ENCODE data around the gene MYH7. TPM values are rescaled to one million over a fixed set of nuclear protein-coding genes. Genes with fewer than 3 reads are reported as not detected.
A peak's percentile ranks its signal among the peaks of the same experiment; 100 is the strongest.

The MYH7 gene
- total RNA-seq, 1 donor from 2014 or later, result not detected

DNA sequence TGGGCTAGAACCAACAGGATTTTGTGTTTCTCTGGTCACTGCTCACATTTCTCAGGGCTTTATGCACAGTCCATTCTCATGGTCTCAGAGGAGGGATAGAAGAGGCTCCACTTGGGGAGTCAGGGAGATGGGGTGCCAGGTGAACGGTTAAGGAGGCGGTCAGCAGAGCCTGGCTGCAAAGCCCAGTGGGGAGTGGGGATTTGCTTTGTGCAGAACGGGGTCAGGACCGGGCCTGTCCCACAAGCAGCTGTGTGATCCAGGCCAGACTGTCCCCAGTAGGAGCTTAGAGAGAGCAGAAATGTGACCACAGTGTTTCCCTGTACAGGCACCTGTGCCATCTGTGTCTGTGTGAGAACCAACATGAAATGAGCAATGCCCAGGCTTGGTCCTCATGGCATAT is 54.5 kb downstream of the MYH7 start:
- TF ChIP-seq, protein P1, sequence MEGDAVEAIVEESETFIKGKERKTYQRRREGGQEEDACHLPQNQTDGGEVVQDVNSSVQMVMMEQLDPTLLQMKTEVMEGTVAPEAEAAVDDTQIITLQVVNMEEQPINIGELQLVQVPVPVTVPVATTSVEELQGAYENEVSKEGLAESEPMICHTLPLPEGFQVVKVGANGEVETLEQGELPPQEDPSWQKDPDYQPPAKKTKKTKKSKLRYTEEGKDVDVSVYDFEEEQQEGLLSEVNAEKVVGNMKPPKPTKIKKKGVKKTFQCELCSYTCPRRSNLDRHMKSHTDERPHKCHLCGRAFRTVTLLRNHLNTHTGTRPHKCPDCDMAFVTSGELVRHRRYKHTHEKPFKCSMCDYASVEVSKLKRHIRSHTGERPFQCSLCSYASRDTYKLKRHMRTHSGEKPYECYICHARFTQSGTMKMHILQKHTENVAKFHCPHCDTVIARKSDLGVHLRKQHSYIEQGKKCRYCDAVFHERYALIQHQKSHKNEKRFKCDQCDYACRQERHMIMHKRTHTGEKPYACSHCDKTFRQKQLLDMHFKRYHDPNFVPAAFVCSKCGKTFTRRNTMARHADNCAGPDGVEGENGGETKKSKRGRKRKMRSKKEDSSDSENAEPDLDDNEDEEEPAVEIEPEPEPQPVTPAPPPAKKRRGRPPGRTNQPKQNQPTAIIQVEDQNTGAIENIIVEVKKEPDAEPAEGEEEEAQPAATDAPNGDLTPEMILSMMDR (conservative IDR thresholded peaks at IDR 0.05; ENCODE audit: low read depth, low read length), result no peak
- no peak for DNase-seq (ENCODE audit: low read depth)
- no peak overlapping the region for H3K4me3 ChIP-seq (ENCODE audit: low read depth, low read length)

DNA sequence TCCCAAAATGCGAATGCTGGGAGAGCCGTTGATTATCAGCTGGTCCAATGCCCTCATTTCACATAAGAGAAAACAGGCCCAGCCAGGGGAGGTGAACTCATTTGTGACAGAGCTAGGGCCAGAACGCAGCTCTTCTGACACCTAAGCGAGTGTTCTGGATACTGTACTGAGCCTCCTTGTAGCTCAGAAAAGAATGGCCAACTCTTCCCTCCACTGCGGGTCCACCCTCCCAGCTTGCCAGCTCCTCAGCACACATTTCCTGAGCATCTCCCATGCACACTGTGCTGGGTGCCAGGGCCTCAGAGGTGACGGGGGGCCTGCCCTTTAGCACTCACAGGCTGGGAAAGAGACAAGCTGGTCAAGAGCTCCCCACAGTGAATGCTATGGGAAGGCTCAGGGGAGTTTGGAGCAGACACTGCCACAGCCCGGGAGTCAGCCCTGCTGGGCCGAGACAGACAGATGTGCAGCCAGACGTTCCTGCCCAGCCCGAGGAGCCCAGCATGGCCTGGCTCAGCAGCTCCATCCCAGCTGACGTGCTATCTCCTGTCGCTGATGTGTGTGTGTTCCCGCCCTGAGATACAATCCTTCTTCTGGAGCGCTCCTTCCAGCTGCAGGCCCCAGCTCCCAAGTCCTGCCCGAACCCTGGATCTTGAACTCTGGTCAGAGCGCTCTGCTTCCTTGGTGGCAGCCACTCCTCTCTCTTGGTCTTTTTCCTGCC is 55.1 kb downstream of the MYH7 start:
- no peak overlapping the region for H3K4me3 ChIP-seq (ENCODE audit: low read depth, low read length)
- DNase-seq (ENCODE audit: low read depth), result no peak
- TF ChIP-seq, protein P1 (conservative IDR thresholded peaks at IDR 0.05; ENCODE audit: low read depth, low read length), result no peak

DNA sequence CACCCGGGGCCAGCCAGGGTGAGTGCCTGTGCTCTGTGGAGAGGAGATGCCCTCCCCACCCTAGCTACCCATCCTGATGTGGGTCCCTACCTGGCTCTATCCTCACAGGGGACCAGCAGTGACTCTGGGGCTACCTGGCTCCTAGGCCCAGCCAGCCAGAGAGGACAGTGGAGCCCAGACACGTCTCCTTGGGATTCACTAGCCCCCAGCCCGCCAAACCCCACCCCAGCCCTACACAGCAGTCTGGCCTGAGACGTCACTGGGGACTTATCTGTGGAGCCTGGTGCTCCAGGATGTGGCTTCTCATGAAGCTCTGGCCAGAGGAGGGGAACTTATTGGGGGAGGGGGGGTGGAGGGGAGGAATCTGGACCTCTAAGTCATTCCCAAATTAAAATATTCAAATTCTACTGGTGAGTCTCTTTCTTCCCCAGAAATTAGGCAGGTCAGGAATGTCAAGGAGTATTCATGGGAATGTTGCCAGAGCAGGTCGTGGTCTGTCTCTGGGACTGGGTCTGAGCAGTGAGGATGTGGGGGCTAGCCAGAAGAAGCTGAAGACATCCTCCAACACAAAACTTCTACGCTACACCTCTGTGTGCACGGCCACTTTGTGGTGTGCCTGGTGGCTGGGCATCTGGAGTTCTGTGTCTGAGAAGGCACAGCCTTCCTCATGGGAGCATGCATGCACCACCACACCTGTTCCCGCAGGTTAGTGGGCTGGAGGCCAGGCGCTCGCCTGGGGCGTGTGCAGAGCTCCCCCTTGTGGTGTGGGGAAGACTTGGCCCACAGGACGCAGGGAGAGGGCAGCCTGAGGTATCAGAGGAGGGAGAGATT is 55.9 kb downstream of the MYH7 start:
- H3K4me3 ChIP-seq (ENCODE audit: low read depth, low read length), result no peak overlapping the region
- DNase-seq (ENCODE audit: low read depth), result no peak
- TF ChIP-seq, protein P1 (conservative IDR thresholded peaks at IDR 0.05; ENCODE audit: low read depth, low read length), result peak; percentile 97

DNA sequence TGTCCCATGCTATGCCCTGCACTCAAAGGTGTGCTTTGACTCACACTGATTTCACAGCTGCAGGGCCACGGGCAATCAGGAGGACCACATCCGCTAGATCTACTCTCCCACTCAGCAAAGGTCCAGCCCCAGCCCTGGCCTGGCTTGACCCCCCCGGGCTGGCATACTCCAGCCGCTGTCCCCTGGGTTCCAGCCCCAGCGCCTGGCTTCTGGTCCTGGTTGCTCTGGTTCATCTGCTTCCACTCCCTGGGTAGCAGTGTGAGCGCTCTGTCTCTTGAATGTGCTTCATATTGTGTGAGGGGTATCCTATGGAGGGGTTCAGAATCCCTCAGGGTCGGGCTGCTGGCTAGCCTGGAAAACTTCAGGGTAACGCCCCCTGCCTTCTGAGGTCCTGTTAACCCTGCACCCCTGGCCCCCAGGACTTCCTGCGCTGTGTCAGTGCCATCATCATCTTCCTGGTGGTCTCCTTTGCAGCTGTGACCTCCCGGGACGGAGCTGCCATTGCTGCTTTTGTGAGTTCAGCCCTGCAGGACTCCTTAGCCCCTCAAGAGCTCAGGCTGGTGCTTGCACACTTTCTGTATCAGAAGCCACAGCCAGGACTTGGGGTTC is 56.7 kb downstream of the MYH7 start:
- TF ChIP-seq, protein P1 (conservative IDR thresholded peaks at IDR 0.05; ENCODE audit: low read depth, low read length), result no peak
- no peak for DNase-seq (ENCODE audit: low read depth)
- no peak overlapping the region for H3K4me3 ChIP-seq (ENCODE audit: low read depth, low read length)

DNA sequence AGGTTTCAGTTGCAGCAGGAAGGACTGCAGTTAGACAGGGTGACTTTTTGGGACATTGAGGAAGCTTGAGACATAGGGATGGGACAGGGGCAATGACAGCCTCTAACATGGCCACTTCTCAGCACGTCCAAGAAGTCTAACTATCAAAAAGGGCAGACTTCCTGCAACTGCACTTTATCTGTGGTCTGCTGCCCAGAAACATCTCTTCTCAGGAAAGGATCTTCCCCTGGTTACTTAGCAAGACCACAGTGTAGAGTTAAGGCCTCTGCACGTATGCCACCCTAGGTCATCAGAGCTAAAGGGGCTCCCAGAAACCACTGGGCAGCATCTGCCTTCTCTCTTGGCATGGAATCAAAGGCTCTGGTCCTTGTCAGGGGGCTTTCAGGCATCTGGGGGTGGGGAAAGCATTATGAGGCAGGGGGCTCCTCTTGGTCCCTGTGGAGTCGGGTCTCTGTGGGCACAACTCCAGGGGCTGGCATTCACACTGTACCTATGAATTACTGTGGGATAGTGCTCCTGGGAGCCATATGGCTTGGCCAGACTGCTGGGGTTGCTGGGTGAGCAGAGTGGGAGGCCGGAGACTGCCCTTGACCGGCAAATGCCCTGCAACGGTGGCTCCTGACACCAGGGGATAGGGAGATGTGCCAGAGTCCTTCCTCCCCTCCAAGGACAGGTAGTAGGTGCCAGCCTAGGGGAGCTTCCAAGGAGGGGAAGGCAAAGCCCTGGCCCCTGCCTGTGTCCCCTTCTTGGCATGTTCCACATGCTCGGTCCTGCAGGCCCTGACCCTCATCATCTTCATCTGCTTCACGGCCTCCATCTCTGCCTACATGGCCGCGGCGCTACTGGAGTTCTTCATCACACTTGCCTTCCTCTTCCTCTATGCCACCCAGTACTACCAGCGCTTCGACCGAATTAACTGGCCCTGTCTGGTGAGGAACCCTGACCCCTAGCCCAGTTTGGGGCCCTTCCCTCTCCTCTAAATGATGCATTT is 57.6 kb downstream of the MYH7 start:
- DNase-seq (ENCODE audit: low read depth), result no peak
- TF ChIP-seq, protein P1 (conservative IDR thresholded peaks at IDR 0.05; ENCODE audit: low read depth, low read length), result no peak
- H3K4me3 ChIP-seq (ENCODE audit: low read depth, low read length), result no peak overlapping the region

DNA sequence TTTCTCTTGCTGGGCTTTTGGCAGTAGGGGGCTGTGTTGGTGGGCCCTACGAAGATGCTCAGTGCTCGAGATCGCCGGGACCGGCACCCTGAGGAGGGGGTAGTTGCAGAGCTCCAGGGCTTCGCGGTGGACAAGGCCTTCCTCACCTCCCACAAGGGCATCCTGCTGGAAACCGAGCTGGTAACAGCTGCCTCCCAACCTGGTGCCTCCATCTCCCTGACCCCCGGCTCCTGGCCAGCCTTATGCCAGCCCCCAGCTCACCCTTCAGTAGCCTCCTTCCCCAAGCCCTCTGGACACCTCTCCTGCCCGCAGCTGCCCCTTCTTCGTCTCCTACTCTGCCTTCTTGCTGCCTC is 58.3 kb downstream of the MYH7 start:
- no peak for DNase-seq (ENCODE audit: low read depth)
- no peak overlapping the region for H3K4me3 ChIP-seq (ENCODE audit: low read depth, low read length)
- TF ChIP-seq, protein P1 (conservative IDR thresholded peaks at IDR 0.05; ENCODE audit: low read depth, low read length), result no peak
